Stimulated activated CD4-positive, alpha-beta T cell treated with anti-CD3 and anti-CD28 coated beads, Interleukin-12 subunit alpha, Interleukin-12 subunit beta, amount 100 ng/mL, for 48 hours (primary cell): ENCODE results near the gene APBA2.
"Not testable (repeated sequence)": the region's sequence is repeated elsewhere in the genome, so short reads cannot be mapped to it uniquely, and the experiment has no call there.

ENCODE experiments used
- DNase-seq, 3 donors: peaks; one replicate each; pipeline ENCODE4 v3.0.0-alpha.2; 2020; ENCODE audit warnings: low read depth in 2 of 3, low spot score in 1 of 3

The APBA2 gene

DNA sequence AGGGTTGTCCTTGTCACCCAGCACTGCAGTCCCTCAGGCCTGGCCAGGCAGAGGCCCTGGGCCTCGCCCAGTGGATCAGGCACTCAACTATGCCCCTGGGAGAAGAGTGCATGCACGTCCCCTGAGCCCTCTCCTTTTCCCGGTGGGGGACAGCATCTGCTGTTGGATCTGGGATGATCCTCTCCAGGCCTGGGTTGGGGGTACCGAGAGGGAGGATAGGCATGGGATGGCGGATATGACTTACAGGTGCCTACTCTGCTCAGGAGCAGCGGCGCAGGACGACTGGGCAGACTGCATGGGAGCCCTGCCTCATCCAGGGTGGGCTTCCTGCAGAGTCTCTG, 9.0 kb upstream of the APBA2 start:
- DNase-seq = no peak

- no peak for DNase-seq
Measured at GRCh38 chr15:28878209-28878608, 7.6 kb upstream of the APBA2 start.

DNA sequence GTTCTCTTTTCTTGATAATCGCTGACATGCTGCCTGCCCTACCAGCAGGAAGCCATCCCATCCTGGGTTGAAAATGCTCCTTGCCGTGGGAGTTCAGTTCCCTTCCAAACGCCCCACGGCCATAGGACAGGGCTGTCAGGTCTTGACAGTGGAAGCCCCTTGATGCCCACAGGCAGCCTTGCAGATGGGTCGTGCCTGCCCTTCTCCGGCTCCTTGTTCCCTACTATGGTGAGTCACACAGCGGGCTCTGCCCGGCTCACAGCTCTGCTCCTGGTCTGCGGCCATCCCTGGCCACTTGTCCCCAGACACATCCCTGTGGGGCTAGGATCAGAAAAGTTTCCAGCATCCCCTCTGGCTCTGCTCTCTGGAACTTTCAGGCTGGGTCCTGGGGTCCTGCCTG, 6.2 kb upstream of the APBA2 start:
- DNase-seq = no peak

DNA sequence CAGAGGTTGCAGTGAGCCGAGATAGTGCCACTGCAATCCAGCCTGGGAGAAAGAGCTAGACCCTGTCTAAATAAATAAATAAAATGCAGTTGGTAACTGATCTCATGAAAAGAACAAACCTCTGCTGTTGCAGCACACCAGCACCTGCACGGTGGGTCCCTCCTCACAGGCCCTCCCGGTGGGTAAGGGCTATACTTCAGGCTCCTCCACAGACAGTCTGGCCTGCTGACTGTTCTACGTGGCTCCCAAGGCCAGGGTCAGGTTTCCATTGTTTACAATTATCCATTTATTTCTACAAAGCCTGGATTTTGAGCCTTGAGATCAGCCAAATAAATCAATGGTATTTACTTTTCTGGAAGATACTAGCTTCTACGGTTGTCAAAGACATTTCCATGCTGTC, 5.1 kb upstream of the APBA2 start:
- DNase-seq = no peak

GRCh38 chr15:28881170-28881569, 4.6 kb upstream of the APBA2 start:
- DNase-seq = no peak

DNA sequence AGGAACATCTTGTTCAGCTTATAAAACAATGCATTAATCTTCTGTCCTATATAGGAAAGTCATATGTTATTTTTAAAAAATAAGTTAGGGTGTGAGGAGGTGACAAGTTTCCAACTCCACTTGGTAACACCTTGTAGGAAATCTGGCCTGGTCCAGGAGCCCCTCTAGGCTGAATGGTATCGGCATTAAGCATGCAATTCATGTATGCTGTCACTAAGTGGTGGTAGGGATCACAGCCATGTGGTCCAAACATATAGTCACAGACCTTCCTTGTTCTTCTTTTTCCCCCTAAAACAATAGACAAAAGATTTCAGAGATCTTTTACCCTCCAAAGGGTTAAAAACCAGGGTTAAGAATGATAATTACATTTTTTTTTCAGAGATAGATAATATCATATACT, 4.2 kb upstream of the APBA2 start:
- no peak for DNase-seq

GRCh38 chr15:28884151-28884940, 1.4 kb upstream of the APBA2 start:
- DNase-seq = no peak

- DNase-seq = no peak
Measured at GRCh38 chr15:28885128-28885629, 595 bp upstream of the APBA2 start.

DNA sequence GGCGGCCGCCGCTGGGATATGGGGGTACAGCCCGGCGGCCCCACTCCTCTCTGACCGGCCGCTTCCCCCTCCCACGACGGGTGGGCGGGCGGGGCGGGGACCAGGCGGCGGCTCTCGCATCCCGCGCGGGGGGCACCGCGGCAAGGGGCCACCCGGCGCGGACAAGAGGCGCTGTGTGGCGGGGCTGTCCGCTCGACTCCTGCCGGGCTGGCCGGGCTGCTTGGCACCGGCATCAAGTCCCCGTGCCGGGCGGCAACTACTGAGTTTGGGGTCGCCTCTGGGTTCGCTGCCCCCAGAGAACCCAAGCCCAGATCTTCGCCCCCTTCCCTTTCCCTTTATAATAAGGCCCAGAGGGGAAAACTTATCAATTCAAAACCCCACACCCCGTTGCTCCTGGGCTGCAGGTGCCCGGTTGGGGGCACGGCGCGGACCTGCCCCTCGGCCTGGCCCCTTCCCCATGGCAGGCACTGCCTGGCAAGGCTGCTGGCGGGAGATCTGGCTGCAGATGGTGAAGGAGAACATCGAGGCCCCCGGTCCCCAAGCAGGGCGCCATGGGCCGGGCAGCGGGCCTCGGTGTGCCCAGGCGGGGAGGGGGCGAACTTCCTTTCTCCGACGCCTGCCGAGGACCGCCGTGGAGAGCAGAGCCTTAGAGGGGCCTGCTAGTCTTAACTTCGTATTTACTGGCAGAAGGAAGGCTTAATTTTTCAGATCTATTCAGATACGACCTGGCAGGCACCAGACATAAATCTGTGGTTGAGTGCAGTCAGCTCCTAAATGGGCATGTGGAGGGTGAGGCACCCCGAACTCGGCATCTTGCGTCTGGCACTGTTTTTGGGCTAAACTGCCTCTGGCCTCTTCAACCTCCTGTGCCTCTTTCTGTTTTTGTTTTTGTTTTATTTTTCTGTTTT, 911 bp downstream of the APBA2 start:
- DNase-seq = no peak

DNA sequence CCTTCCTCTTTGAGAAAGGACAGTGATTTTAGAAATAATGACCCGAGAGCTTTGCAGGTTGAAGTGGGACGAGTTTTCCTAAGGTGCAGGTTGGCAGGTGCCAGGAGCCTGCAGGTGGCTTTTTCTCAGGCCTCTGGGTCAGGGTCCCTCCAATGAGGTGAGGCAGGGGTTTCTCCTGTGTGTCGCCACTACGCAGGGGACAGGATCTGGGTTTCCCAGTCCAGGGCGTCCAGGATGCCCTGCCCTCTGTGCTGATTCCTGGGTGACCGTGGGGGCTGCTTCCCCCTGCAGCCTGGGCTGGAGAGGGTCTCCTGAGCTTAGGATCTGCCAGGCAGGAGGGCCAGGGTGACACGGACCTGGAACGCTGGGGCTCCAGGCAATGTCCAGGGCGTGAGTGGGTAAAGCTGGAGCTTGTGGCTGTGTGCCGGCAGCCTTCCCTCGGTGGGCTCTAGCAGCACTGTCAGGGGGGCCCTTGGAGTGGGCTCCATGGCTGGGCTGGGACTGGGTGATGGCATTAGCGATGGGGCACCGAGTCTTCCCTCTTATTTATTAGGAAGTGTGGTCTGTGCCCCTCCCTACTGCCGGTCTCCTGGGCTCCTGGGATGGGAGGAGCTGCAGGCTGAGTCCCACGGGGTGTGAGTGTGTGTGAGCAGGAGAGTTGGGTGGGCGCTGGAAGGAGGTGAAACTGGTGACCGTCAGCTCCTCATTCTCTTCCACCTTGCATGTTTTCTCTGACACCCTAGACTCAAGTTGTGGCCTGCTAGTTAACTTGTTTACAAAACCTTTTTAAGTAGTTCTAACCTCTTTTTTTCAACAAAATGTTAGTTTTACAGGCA, 1.8 kb downstream of the APBA2 start:
- DNase-seq = no peak

GRCh38 chr15:28888302-28888894, 2.6 kb downstream of the APBA2 start:
- DNase-seq = no peak

- no peak for DNase-seq
Measured at GRCh38 chr15:28888900-28889299, 3.1 kb downstream of the APBA2 start.

- DNase-seq = no peak
Measured at GRCh38 chr15:28889346-28889745, 3.6 kb downstream of the APBA2 start.

DNA sequence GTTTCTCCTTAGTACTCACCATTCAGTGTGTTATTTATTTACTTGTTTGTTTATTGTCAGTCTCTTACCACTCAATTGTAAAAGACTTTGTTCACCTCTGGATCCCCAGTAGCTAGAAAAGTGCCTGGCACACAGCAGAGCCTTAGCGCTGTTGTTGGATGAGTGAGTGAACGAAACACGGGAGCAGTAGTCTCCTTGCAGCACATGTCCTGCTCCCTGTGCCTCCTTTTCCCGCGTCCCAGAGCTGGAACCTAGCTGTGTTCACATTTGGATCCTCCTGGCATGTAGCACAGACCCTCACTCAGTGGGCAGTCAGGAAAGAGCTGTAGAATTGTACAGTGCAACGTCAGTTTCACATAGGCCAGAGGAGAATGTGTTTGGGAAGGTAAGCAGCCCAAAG, 4.1 kb downstream of the APBA2 start:
- DNase-seq = not testable (repeated sequence)

DNA sequence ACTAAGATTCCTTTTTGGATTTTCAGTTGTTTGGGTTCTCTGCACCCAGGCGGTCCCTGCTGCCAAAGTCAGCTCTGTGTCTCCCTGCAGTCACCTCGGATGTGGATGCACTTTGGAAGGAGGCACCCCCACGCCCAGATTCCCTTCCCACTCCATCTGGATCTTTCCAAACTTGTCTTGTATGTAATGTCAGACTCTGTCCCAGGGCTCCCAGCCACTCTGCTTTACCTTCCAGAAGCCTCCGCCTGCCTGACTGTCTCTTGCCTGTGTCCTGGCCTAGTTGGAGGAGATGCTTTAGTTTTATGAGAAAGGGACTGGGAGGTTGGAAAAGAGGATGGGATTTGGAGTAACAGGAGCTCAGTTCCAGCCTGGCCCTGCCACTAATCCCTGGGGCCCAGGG, 4.5 kb downstream of the APBA2 start:
- not testable (repeated sequence) for DNase-seq

GRCh38 chr15:28890711-28891495, 5.1 kb downstream of the APBA2 start:
- peak in 1 of 3 donors; percentile 17 for DNase-seq

GRCh38 chr15:28891588-28891987, 5.8 kb downstream of the APBA2 start:
- no peak for DNase-seq

- no peak for DNase-seq
Measured at GRCh38 chr15:28892789-28893610, 7.2 kb downstream of the APBA2 start.

GRCh38 chr15:28894631-28895030, 8.9 kb downstream of the APBA2 start:
- DNase-seq = no peak
